ENCODE measurements around the gene SLC8A1. TPM values are rescaled to one million over a fixed set of nuclear protein-coding genes. Genes with fewer than 3 reads are reported as not detected.

SLC8A1 gene
- total RNA-seq, 1 donor, result 39.1 TPM

DNA sequence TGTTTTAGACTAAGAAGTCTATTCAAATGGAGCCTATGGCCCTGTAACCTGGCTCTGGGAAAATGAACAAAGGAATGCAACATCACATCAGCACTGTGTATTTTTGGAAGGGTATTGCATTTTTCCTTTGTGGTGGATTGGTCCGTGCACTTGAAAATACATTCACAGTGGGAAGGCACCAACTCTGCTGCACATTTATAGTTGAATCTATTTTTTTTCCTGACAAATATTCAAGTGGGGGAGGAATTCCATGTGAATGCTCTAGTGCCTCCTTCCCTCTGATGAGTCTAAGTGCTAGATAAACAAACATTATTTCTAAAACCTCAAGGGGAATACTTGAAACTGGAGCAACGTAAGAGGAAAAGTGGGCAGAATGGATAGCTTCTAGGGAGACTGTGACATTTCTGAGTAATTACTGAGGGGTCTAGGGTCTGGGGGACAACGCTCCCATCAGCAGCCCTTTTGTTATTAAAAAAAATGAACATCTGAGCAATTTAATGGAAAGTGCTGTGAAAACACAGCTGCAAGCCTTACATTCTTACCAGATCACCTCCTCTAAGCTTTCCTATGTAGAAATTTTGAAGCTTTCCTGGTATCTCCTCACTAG is 208.2 kb downstream of the SLC8A1 start:
- H3K4me3 ChIP-seq (ENCODE audit: low read depth, low read length), result no peak overlapping the region
- peak; percentile 72 for DNase-seq (ENCODE audit: low read depth)
- TF ChIP-seq, protein P1, sequence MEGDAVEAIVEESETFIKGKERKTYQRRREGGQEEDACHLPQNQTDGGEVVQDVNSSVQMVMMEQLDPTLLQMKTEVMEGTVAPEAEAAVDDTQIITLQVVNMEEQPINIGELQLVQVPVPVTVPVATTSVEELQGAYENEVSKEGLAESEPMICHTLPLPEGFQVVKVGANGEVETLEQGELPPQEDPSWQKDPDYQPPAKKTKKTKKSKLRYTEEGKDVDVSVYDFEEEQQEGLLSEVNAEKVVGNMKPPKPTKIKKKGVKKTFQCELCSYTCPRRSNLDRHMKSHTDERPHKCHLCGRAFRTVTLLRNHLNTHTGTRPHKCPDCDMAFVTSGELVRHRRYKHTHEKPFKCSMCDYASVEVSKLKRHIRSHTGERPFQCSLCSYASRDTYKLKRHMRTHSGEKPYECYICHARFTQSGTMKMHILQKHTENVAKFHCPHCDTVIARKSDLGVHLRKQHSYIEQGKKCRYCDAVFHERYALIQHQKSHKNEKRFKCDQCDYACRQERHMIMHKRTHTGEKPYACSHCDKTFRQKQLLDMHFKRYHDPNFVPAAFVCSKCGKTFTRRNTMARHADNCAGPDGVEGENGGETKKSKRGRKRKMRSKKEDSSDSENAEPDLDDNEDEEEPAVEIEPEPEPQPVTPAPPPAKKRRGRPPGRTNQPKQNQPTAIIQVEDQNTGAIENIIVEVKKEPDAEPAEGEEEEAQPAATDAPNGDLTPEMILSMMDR (IDR thresholded peaks at IDR 0.05; ENCODE audit: insufficient read depth, low read length), result no peak

DNA sequence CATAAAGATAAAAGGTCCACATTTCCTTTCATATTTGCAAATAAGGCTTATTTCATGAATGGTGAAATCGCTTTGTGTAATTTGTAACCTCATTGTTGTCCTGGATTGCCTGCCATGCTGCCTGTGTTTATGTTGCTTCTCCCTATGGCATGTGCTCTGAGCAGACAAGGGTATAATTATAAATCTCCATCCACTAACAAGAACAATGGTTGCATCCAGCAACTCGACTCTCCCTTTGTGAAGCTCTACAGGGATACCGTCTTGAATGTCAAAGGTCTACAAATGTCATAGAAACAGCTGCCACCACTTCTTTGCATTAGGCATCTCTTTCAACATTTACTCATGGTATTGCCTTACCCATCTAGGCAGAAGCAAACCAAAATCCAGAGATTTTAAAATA is 209.6 kb downstream of the SLC8A1 start:
- H3K4me3 ChIP-seq (ENCODE audit: low read depth, low read length), result no peak overlapping the region
- no peak for DNase-seq (ENCODE audit: low read depth)
- TF ChIP-seq, protein P1 (IDR thresholded peaks at IDR 0.05; ENCODE audit: insufficient read depth, low read length), result no peak

DNA sequence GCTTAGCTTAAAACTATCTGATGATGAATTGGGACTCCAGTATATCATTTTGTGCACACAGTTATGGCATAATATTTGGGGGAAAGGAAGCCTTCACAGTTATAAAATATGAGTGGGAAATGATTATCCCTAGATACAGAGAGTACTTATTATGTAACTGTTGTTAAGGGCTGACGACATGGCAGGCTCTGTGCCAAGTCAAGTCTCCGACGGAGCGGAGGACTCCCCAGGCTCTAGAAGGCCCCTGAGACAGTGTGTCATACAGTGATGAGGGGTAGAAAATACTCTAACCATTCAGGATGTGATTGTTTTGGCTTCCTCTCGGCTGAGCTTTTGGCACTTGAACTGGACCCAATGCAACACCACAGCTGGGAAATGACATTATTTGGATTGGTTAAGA is 211.8 kb downstream of the SLC8A1 start:
- DNase-seq (ENCODE audit: low read depth), result peak; percentile 96
- TF ChIP-seq, protein P1 (IDR thresholded peaks at IDR 0.05; ENCODE audit: insufficient read depth, low read length), result no peak

GRCh38 chr2:40230707-40231432 is 221.0 kb downstream of the SLC8A1 start:
- H3K4me3 ChIP-seq (ENCODE audit: low read depth, low read length), result no peak overlapping the region
- TF ChIP-seq, protein P1 (IDR thresholded peaks at IDR 0.05; ENCODE audit: insufficient read depth, low read length), result peak; percentile 15
- peak; percentile 46 for DNase-seq (ENCODE audit: low read depth)

More for the DNA sequence above, 211.8 kb downstream of the SLC8A1 start:
- H3K4me3 ChIP-seq (ENCODE audit: low read depth, low read length), result no peak overlapping the region

DNA sequence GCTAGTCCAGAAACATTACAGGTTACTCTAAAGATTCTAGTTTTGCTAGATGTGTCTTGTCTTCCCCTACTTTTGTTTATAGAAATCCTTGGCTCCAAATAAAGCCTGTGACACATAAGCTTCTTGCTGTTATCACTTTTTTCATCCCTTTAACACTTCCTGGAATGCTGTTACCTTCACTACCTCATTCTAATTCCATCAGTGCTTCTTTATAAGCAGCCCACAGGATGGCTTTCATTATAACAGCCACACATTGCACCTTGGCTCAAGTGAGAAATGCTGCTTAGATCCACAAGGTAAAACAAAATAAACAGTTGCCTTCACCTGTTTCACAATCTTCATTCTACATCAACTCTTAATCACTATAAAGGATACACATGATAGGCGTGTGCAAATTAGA is 221.7 kb downstream of the SLC8A1 start:
- TF ChIP-seq, protein P1 (IDR thresholded peaks at IDR 0.05; ENCODE audit: insufficient read depth, low read length), result no peak
- DNase-seq (ENCODE audit: low read depth), result no peak
- H3K4me3 ChIP-seq (ENCODE audit: low read depth, low read length), result no peak overlapping the region

GRCh38 chr2:40228310-40228709 is 223.6 kb downstream of the SLC8A1 start:
- TF ChIP-seq, protein P1 (IDR thresholded peaks at IDR 0.05; ENCODE audit: insufficient read depth, low read length), result no peak
- H3K4me3 ChIP-seq (ENCODE audit: low read depth, low read length), result no peak overlapping the region
- no peak for DNase-seq (ENCODE audit: low read depth)
